Gastroesophageal sphincter (tissue), 3 donors: ENCODE results near the gene C1orf167.

Source experiments
- EP300 ChIP-seq: sonication (generic); formaldehyde crosslinking; IDR thresholded peaks from one replicate; pipeline ENCODE4 v1.6.1; 2017; ENCODE audit warnings: antibody characterized with exemption, mild to moderate bottlenecking
- POLR2A ChIP-seq, 2 donors: fragments of 450-650 bp; IDR thresholded peaks; one replicate each; pipeline ENCODE4 v1.6.1; 2017; ENCODE audit warnings: antibody characterized with exemption in 2 of 2, mild to moderate bottlenecking in 2 of 2, moderate library complexity in 1 of 2
- POLR2AphosphoS5 ChIP-seq: sonication (generic); formaldehyde crosslinking; IDR thresholded peaks from one replicate; pipeline ENCODE4 v1.6.1; 2017; ENCODE audit warnings: antibody characterized with exemption
- TF ChIP-seq, protein P1 (sequence below), 4 experiments: fragments of 200-600 bp in 2 of 4; fragments of 450-650 bp in 2 of 4; sonication (generic) in 1 of 4; IDR thresholded peaks; one replicate each; pipeline ENCODE4 v1.5.1; 2017 to 2019; ENCODE audit warnings: antibody characterized with exemption in 4 of 4, mild to moderate bottlenecking in 2 of 4, moderate library complexity in 2 of 4

GRCh38 chr1:11765661-11766428 lies 3.9 kb downstream of the C1orf167 start:
- TF ChIP-seq POLR2A (IDR thresholded peaks at IDR 0.05) (no peak), EP300 (no peak), POLR2AphosphoS5 (no peak)
- TF ChIP-seq, protein P1, sequence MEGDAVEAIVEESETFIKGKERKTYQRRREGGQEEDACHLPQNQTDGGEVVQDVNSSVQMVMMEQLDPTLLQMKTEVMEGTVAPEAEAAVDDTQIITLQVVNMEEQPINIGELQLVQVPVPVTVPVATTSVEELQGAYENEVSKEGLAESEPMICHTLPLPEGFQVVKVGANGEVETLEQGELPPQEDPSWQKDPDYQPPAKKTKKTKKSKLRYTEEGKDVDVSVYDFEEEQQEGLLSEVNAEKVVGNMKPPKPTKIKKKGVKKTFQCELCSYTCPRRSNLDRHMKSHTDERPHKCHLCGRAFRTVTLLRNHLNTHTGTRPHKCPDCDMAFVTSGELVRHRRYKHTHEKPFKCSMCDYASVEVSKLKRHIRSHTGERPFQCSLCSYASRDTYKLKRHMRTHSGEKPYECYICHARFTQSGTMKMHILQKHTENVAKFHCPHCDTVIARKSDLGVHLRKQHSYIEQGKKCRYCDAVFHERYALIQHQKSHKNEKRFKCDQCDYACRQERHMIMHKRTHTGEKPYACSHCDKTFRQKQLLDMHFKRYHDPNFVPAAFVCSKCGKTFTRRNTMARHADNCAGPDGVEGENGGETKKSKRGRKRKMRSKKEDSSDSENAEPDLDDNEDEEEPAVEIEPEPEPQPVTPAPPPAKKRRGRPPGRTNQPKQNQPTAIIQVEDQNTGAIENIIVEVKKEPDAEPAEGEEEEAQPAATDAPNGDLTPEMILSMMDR (IDR thresholded peaks at IDR 0.05) = no peak
